PC-9 (cell line): ENCODE data around the gene DPYSL4. TPM values are rescaled to one million over a fixed set of nuclear protein-coding genes. Genes with fewer than 3 reads are reported as not detected.

ENCODE experiments used
- BruUV-seq: library from RNA; stranded (reverse); fragments of 400-500 nt; replicated peaks from 2 replicates; lab custom pipeline; 2021; lab: Mats Ljungman, UMichigan
- CTCF ChIA-PET: fragments of 300-600 bp; sonication (Branson Sonifier 250); formaldehyde crosslinking; loops from one replicate; lab custom pipeline; 2022; ENCODE audit warnings: antibody characterized with exemption; lab: Charles Lee
- POLR2A ChIA-PET: fragments of 300-600 bp; sonication (Branson Sonifier 250); formaldehyde crosslinking; loops from one replicate; lab custom pipeline; 2022; ENCODE audit warnings: antibody characterized with exemption; ENCODE audit not compliant: unreplicated experiment; lab: Charles Lee
- DNase-seq, 2 experiments: peaks; one replicate each; pipeline versions ENCODE4 v3.0.0 to v3.0.0-alpha.2; 2015 to 2022; ENCODE audit warnings: mixed read lengths in 1 of 2
- H2AFZ ChIP-seq: fragments of 200-600 bp; sonication (generic); 2 replicates; pipeline ENCODE4 v1.8.1; 2017; ENCODE audit warnings: antibody characterized with exemption
- H3F3A ChIP-seq: fragments of 200-600 bp; sonication (generic); 2 replicates; pipeline ENCODE4 v1.8.1; 2017; ENCODE audit warnings: antibody characterized with exemption, mild to moderate bottlenecking, low read depth; ENCODE audit not compliant: insufficient read depth
- H3K27ac ChIP-seq: fragments of 200-600 bp; sonication (generic); 2 replicates; pipeline ENCODE4 v1.6.1; 2016; ENCODE audit warnings: mixed run types
- H3K27me3 ChIP-seq: fragments of 200-600 bp; sonication (generic); 2 replicates; pipeline ENCODE4 v1.6.1; 2016; ENCODE audit warnings: low read depth, mixed run types; ENCODE audit not compliant: insufficient read depth
- H3K36me3 ChIP-seq: fragments of 200-600 bp; sonication (generic); 2 replicates; pipeline ENCODE4 v1.6.1; 2016; ENCODE audit warnings: low read depth, mixed run types
- H3K4me1 ChIP-seq: fragments of 200-600 bp; sonication (generic); replicated peaks from 2 replicates; pipeline ENCODE4 v1.6.1; 2016; ENCODE audit warnings: mixed run types; ENCODE audit not compliant: insufficient read depth
- H3K4me2 ChIP-seq: fragments of 200-600 bp; sonication (generic); 2 replicates; pipeline ENCODE4 v1.6.1; 2017; ENCODE audit warnings: mixed run types
- H3K4me3 ChIP-seq: fragments of 200-600 bp; sonication (generic); 2 replicates; pipeline ENCODE4 v1.6.1; 2016; ENCODE audit warnings: mixed run types
- H3K79me2 ChIP-seq: fragments of 200-600 bp; sonication (generic); 2 replicates; pipeline ENCODE4 v1.6.1; 2017; ENCODE audit warnings: low read depth, mixed run types
- H3K9me2 ChIP-seq: fragments of 200-600 bp; sonication (generic); 2 replicates; pipeline ENCODE4 v1.8.1; 2017; ENCODE audit warnings: mild to moderate bottlenecking; ENCODE audit not compliant: insufficient read depth
- H3K9me3 ChIP-seq: fragments of 200-600 bp; sonication (generic); 2 replicates; pipeline ENCODE4 v1.8.1; 2016; ENCODE audit warnings: low read depth; ENCODE audit not compliant: insufficient read depth
- H4K20me1 ChIP-seq: fragments of 200-600 bp; sonication (generic); 2 replicates; pipeline ENCODE4 v1.8.1; 2017; ENCODE audit not compliant: insufficient read depth
- CTCF ChIP-seq: fragments of 200-600 bp; sonication (generic); conservative IDR thresholded peaks from 2 replicates; pipeline ENCODE4 v1.6.1; 2017; ENCODE audit warnings: mixed run types, antibody characterized with exemption, mild to moderate bottlenecking, moderate library complexity
- EZH2 ChIP-seq: fragments of 200-600 bp; sonication (generic); IDR thresholded peaks from 2 replicates; pipeline ENCODE4 v1.8.0; 2017; ENCODE audit warnings: antibody characterized with exemption, low read depth
- intact Hi-C: fragments of 100-400 bp; cut with micrococcal nuclease; formaldehyde crosslinking; loops from one replicate; pipeline ENCODE4 v1.10.0; 2022; ENCODE audit not compliant: unreplicated experiment
- total RNA-seq: library from RNA; stranded (reverse); gene quantifications from 2 replicates; pipeline ENCODE4 v1.2.3, GENCODE V29; 2021

The DPYSL4 gene
- total RNA-seq, 1 experiment from 2014 or later, result 4.8 TPM

GRCh38 chr10:132167976-132168375 is 18.8 kb upstream of the DPYSL4 start:
- DNase-seq, result no peak
- Histone ChIP-seq H4K20me1 (no peaks in the 10 kb centered on the region), H3K27me3 (no peaks in the 10 kb centered on the region), H3K9me3 (no peaks in the 10 kb centered on the region), H3K4me2 (no peak overlapping the region), H3K27ac (no peak overlapping the region), H3F3A (no peaks in the 10 kb centered on the region), H3K36me3 (no peaks in the 10 kb centered on the region), H3K4me3 (no peak overlapping the region), H3K79me2 (no peaks in the 10 kb centered on the region), H3K4me1 (no peaks in the 10 kb centered on the region), H2AFZ (no peak overlapping the region), H3K9me2 (no peaks in the 10 kb centered on the region)
- no peak for TF ChIP-seq CTCF
- no peak for TF ChIP-seq EZH2
- ChIA-PET POLR2A (no interaction called here), CTCF (no interaction called here)
- intact Hi-C loops, result no loop called here
- no TSS peak for BruUV-seq

- no TSS peak for BruUV-seq
- TF ChIP-seq CTCF (no peak), EZH2 (no peak)
- Histone ChIP-seq H3K4me2 (no peak overlapping the region), H3K4me1 (no peaks in the 10 kb centered on the region), H4K20me1 (no peaks in the 10 kb centered on the region), H3K79me2 (no peaks in the 10 kb centered on the region), H2AFZ (no peak overlapping the region), H3K36me3 (no peaks in the 10 kb centered on the region), H3K27me3 (no peaks in the 10 kb centered on the region), H3K9me2 (no peaks in the 10 kb centered on the region), H3K9me3 (no peaks in the 10 kb centered on the region), H3F3A (no peaks in the 10 kb centered on the region), H3K4me3 (no peak overlapping the region), H3K27ac (no peak overlapping the region)
- intact Hi-C loops, result no loop called here
- POLR2A ChIA-PET, result no interaction called here
- DNase-seq, result no peak
- CTCF ChIA-PET, result no interaction called here
Observed at GRCh38 chr10:132168571-132169030, 18.1 kb upstream of the DPYSL4 start.

- intact Hi-C loops, result no loop called here
- Histone ChIP-seq H3K9me2 (no peaks in the 10 kb centered on the region), H3K4me1 (no peaks in the 10 kb centered on the region), H4K20me1 (no peaks in the 10 kb centered on the region), H3K36me3 (no peaks in the 10 kb centered on the region), H3K27me3 (no peaks in the 10 kb centered on the region), H3K4me2 (no peak overlapping the region), H3K79me2 (no peaks in the 10 kb centered on the region), H2AFZ (no peak overlapping the region), H3K9me3 (no peaks in the 10 kb centered on the region), H3K27ac (no peak overlapping the region), H3K4me3 (no peak overlapping the region), H3F3A (no peaks in the 10 kb centered on the region)
- BruUV-seq, result no TSS peak
- TF ChIP-seq EZH2 (no peak), CTCF (no peak)
- POLR2A ChIA-PET, result no interaction called here
- CTCF ChIA-PET, result no interaction called here
- no peak for DNase-seq
Observed at GRCh38 chr10:132169031-132169765, 17.6 kb upstream of the DPYSL4 start.
